C4-2B (cell line): ENCODE data around the gene PHKB.

Experiments used
- CTCF ChIP-seq: fragments of 450-650 bp; conservative IDR thresholded peaks from 2 replicates; pipeline ENCODE4 v1.5.1; 2017; ENCODE audit warnings: mild to moderate bottlenecking
- ZFX ChIP-seq: fragments of 450-650 bp; IDR thresholded peaks from 2 replicates; pipeline ENCODE4 v1.6.1; 2017

GRCh38 chr16:47492428-47493377 lies 31.6 kb downstream of the PHKB start:
- TF ChIP-seq CTCF (no peak), ZFX (no peak)
